Coronary artery (tissue), 2 donors: Measurements from ENCODE around the gene SAP30L.

Experiments used
- DNase-seq: peaks from one replicate; pipeline ENCODE4 v3.0.0-alpha.2; 2017; ENCODE audit warnings: low spot score
- H3K27ac ChIP-seq, 2 donors: fragments of 200-600 bp; sonication (generic); one replicate each; pipeline ENCODE4 v1.5.1; 2016 to 2019
- H3K4me3 ChIP-seq: fragments of 200-600 bp; sonication (generic); 2 replicates; pipeline ENCODE4 v1.5.1; 2016; ENCODE audit warnings: mild to moderate bottlenecking, moderate library complexity
- CTCF ChIP-seq: fragments of 200-600 bp; sonication (generic); IDR thresholded peaks from one replicate; pipeline ENCODE4 v1.5.1; 2019; ENCODE audit warnings: antibody characterized with exemption

The SAP30L gene

GRCh38 chr5:154446195-154447088 lies 645 bp downstream of the SAP30L start:
- TF ChIP-seq CTCF = no peak
- DNase-seq = peak; percentile 82
- Histone ChIP-seq H3K27ac (peak overlapping the region; percentile 73 to 93), H3K4me3 (peak overlapping the region; percentile 99)

- TF ChIP-seq CTCF = no peak
- H3K27ac ChIP-seq = peak overlapping the region in 1 of 2 donors; percentile 93
- DNase-seq = no peak
- H3K4me3 ChIP-seq = peak overlapping the region; percentile 99
Observed at GRCh38 chr5:154447089-154447725, 1.4 kb downstream of the SAP30L start.

- DNase-seq = no peak
- Histone ChIP-seq H3K27ac (no peak overlapping the region), H3K4me3 (no peak overlapping the region)
- no peak for TF ChIP-seq CTCF
Observed at GRCh38 chr5:154449786-154450185, 4.0 kb downstream of the SAP30L start.

GRCh38 chr5:154451957-154452356 lies 6.2 kb downstream of the SAP30L start:
- Histone ChIP-seq H3K27ac (no peak overlapping the region), H3K4me3 (no peak overlapping the region)
- no peak for TF ChIP-seq CTCF
- no peak for DNase-seq

GRCh38 chr5:154455585-154455984 lies 9.8 kb downstream of the SAP30L start:
- H3K4me3 ChIP-seq = no peak overlapping the region
- no peak for TF ChIP-seq CTCF
- H3K27ac ChIP-seq = no peak overlapping the region
- no peak for DNase-seq

- no peak for DNase-seq
- TF ChIP-seq CTCF = no peak
- H3K27ac ChIP-seq = no peak overlapping the region
- no peak overlapping the region for H3K4me3 ChIP-seq
Observed at GRCh38 chr5:154456540-154456939, 10.7 kb downstream of the SAP30L start.
